IPS-15b (cell line): Measurements from ENCODE around the gene TEF.
"Not testable (repeated sequence)": the region's sequence is repeated elsewhere in the genome, so short reads cannot be mapped to it uniquely, and the experiment has no call there.

ENCODE experiments used
- H3K27me3 ChIP-seq: one replicate; pipeline ENCODE4 v1.6.1; 2013; ENCODE audit warnings: low read length; ENCODE audit not compliant: control insufficient read depth, insufficient read depth
- H3K36me3 ChIP-seq: one replicate; pipeline ENCODE4 v1.6.1; 2013; ENCODE audit warnings: low read length; ENCODE audit not compliant: control insufficient read depth, insufficient read depth
- H3K4me1 ChIP-seq: one replicate; pipeline ENCODE4 v1.6.1; 2013; ENCODE audit warnings: mild to moderate bottlenecking, low read length; ENCODE audit not compliant: control insufficient read depth, insufficient read depth
- H3K4me3 ChIP-seq: one replicate; pipeline ENCODE4 v1.5.1; 2013; ENCODE audit warnings: low read depth, low read length
- H3K9ac ChIP-seq: one replicate; pipeline ENCODE4 v1.6.1; 2013; ENCODE audit warnings: low read depth, mild to moderate bottlenecking, low read length
- H3K9me3 ChIP-seq: one replicate; pipeline ENCODE4 v1.6.1; 2013; ENCODE audit warnings: mild to moderate bottlenecking, low read length; ENCODE audit not compliant: control insufficient read depth, insufficient read depth

The TEF gene

GRCh38 chr22:41395531-41396240 is 13.9 kb downstream of the TEF start:
- H3K9me3 ChIP-seq, result no peaks in the 10 kb centered on the region
- no peak overlapping the region for H3K9ac ChIP-seq
- peaks cover 27% of the 10 kb centered on the region for H3K36me3 ChIP-seq
- no peak overlapping the region for H3K4me3 ChIP-seq
- H3K4me1 ChIP-seq, result no peaks in the 10 kb centered on the region
- H3K27me3 ChIP-seq, result no peaks in the 10 kb centered on the region

- H3K9me3 ChIP-seq, result no peaks in the 10 kb centered on the region
- peaks cover 27% of the 10 kb centered on the region for H3K36me3 ChIP-seq
- no peak overlapping the region for H3K4me3 ChIP-seq
- H3K4me1 ChIP-seq, result no peaks in the 10 kb centered on the region
- no peaks in the 10 kb centered on the region for H3K27me3 ChIP-seq
- H3K9ac ChIP-seq, result no peak overlapping the region
These were observed 15.5 kb downstream of the TEF start for GRCh38 chr22:41397143-41397811.

GRCh38 chr22:41398921-41399320 is 17.2 kb downstream of the TEF start:
- Histone ChIP-seq H3K36me3 (peaks cover 27% of the 10 kb centered on the region), H3K4me1 (no peaks in the 10 kb centered on the region), H3K9me3 (no peaks in the 10 kb centered on the region), H3K9ac (no peak overlapping the region), H3K4me3 (no peak overlapping the region), H3K27me3 (no peaks in the 10 kb centered on the region)

- Histone ChIP-seq H3K4me3 (no peak overlapping the region), H3K9me3 (no peaks in the 10 kb centered on the region), H3K9ac (no peak overlapping the region), H3K4me1 (no peaks in the 10 kb centered on the region), H3K27me3 (no peaks in the 10 kb centered on the region), H3K36me3 (peaks cover 4% of the 10 kb centered on the region)
These were observed 20.3 kb downstream of the TEF start for GRCh38 chr22:41401781-41402648.

- not testable (repeated sequence) for H3K9ac ChIP-seq, H3K36me3 ChIP-seq, H3K4me3 ChIP-seq, H3K27me3 ChIP-seq, H3K9me3 ChIP-seq, H3K4me1 ChIP-seq
These were observed 21.1 kb downstream of the TEF start for GRCh38 chr22:41402851-41403250.

- H3K4me1 ChIP-seq, result no peaks in the 10 kb centered on the region
- no peaks in the 10 kb centered on the region for H3K36me3 ChIP-seq
- no peak overlapping the region for H3K9ac ChIP-seq
- no peaks in the 10 kb centered on the region for H3K9me3 ChIP-seq
- no peak overlapping the region for H3K4me3 ChIP-seq
- H3K27me3 ChIP-seq, result no peaks in the 10 kb centered on the region
These were observed 22.0 kb downstream of the TEF start for GRCh38 chr22:41403532-41404318.

- Histone ChIP-seq H3K9ac (no peak overlapping the region), H3K4me3 (no peak overlapping the region), H3K9me3 (no peaks in the 10 kb centered on the region), H3K27me3 (no peaks in the 10 kb centered on the region), H3K4me1 (no peaks in the 10 kb centered on the region), H3K36me3 (no peaks in the 10 kb centered on the region)
These were observed 23.8 kb downstream of the TEF start for GRCh38 chr22:41405588-41405987.

GRCh38 chr22:41406410-41406809 is 24.7 kb downstream of the TEF start:
- no peaks in the 10 kb centered on the region for H3K27me3 ChIP-seq
- H3K4me1 ChIP-seq, result peaks cover 3% of the 10 kb centered on the region
- no peaks in the 10 kb centered on the region for H3K36me3 ChIP-seq
- H3K4me3 ChIP-seq, result no peak overlapping the region
- no peak overlapping the region for H3K9ac ChIP-seq
- H3K9me3 ChIP-seq, result no peaks in the 10 kb centered on the region

GRCh38 chr22:41407433-41407832 is 25.7 kb downstream of the TEF start:
- Histone ChIP-seq H3K9me3 (no peaks in the 10 kb centered on the region), H3K4me1 (peaks cover 6% of the 10 kb centered on the region), H3K9ac (no peak overlapping the region), H3K36me3 (no peaks in the 10 kb centered on the region), H3K27me3 (no peaks in the 10 kb centered on the region), H3K4me3 (no peak overlapping the region)

GRCh38 chr22:41408665-41409064 is 26.9 kb downstream of the TEF start:
- H3K4me1 ChIP-seq, result peaks cover 6% of the 10 kb centered on the region
- no peak overlapping the region for H3K9ac ChIP-seq

GRCh38 chr22:41410311-41410751 is 28.6 kb downstream of the TEF start:
- no peaks in the 10 kb centered on the region for H3K36me3 ChIP-seq
- H3K4me1 ChIP-seq, result peaks cover 8% of the 10 kb centered on the region
- no peak overlapping the region for H3K4me3 ChIP-seq
- no peak overlapping the region for H3K9ac ChIP-seq
- no peaks in the 10 kb centered on the region for H3K9me3 ChIP-seq
- no peaks in the 10 kb centered on the region for H3K27me3 ChIP-seq

More at GRCh38 chr22:41408665-41409064, 26.9 kb downstream of the TEF start:
- H3K9me3 ChIP-seq, result no peaks in the 10 kb centered on the region
- no peak overlapping the region for H3K4me3 ChIP-seq
- no peaks in the 10 kb centered on the region for H3K27me3 ChIP-seq
- H3K36me3 ChIP-seq, result no peaks in the 10 kb centered on the region
